RWPE2 (cell line): ENCODE results near the gene AHSP.
A peak's percentile ranks its signal among the peaks of the same experiment; 100 is the strongest.

ENCODE experiments used
- ATAC-seq: fragments of 200-7000 bp; cut with Tn5 transposase; 3 replicates; pipeline ENCODE4 v1.9.1; 2021; ENCODE audit warnings: low read depth
- DNase-seq: peaks from one replicate; pipeline ENCODE4 v3.0.0-alpha.2; 2020; ENCODE audit warnings: low spot score
- H3K27ac ChIP-seq: fragments of 450-650 bp; 2 replicates; pipeline ENCODE4 v1.5.1; 2017; ENCODE audit warnings: mild to moderate bottlenecking; ENCODE audit not compliant: poor library complexity, severe bottlenecking
- H3K27me3 ChIP-seq: fragments of 250-450 bp; sonication (Bioruptor Pico); 2 replicates; pipeline ENCODE4 v1.5.1; 2021; ENCODE audit warnings: mild to moderate bottlenecking, moderate library complexity; ENCODE audit not compliant: insufficient read depth, poor library complexity, severe bottlenecking
- H3K36me3 ChIP-seq: fragments of 250-450 bp; sonication (Bioruptor Pico); 2 replicates; pipeline ENCODE4 v1.5.1; 2020; ENCODE audit warnings: low read depth, mild to moderate bottlenecking, moderate library complexity
- H3K4me1 ChIP-seq: fragments of 250-450 bp; sonication (Bioruptor Pico); 2 replicates; pipeline ENCODE4 v1.5.1; 2021; ENCODE audit warnings: mild to moderate bottlenecking, moderate library complexity; ENCODE audit not compliant: insufficient read depth, poor library complexity, severe bottlenecking
- H3K4me3 ChIP-seq: fragments of 250-450 bp; sonication (Bioruptor Pico); 2 replicates; pipeline ENCODE4 v1.5.1; 2021; ENCODE audit warnings: mild to moderate bottlenecking, moderate library complexity; ENCODE audit not compliant: severe bottlenecking
- H3K9me3 ChIP-seq: fragments of 250-450 bp; sonication (Bioruptor Pico); 2 replicates; pipeline ENCODE4 v1.5.1; 2021; ENCODE audit warnings: mild to moderate bottlenecking, moderate library complexity; ENCODE audit not compliant: severe bottlenecking
- CTCF ChIP-seq: fragments of 450-650 bp; IDR thresholded peaks from one replicate; pipeline ENCODE4 v1.5.1; 2017; ENCODE audit warnings: mild to moderate bottlenecking, moderate library complexity; ENCODE audit not compliant: poor library complexity, severe bottlenecking

Gene AHSP

DNA sequence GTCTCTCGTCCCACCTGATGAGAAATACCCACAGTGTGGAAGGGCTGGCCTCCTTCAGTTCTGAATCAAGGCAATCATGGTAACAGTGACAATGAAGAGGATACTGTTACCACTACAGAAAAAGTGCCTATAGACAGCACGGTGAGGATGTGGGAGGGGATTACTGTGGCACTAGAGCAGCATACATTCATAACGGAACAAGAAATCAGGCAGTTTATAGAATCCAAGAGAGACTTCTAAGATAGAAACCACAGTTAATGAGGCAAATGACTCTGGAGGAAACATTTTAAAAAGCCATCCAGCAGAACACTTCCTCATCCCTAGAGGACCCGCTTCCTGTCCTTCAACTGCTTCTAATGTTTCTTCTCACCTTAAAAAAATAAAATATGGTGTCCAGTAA, 22.2 kb upstream of the AHSP start:
- DNase-seq (no peak), ATAC-seq (no peak)
- TF ChIP-seq CTCF: no peak
- Histone ChIP-seq H3K36me3 (peaks cover 17% of the 10 kb centered on the region), H3K4me1 (peaks cover 4% of the 10 kb centered on the region), H3K27ac (no peak overlapping the region), H3K27me3 (no peaks in the 10 kb centered on the region), H3K4me3 (no peak overlapping the region), H3K9me3 (no peaks in the 10 kb centered on the region)

- H3K27ac ChIP-seq: peak overlapping the region; percentile 54
- DNase-seq (no peak), ATAC-seq (no peak; the same call in 1 of the 3 replicates)
Measured at GRCh38 chr16:31507617-31507928, 20.1 kb upstream of the AHSP start.

GRCh38 chr16:31507929-31508705, 19.6 kb upstream of the AHSP start, which contains the start of gene RUSF1:
RUSF1 (minus strand) TSS chr16:31508391; CDS start chr16:31508373, 18 bp downstream.
- no peak for TF ChIP-seq CTCF

More at GRCh38 chr16:31507617-31507928, 20.1 kb upstream of the AHSP start:
- no peak for TF ChIP-seq CTCF
- peak overlapping the region; percentile 98 for H3K4me3 ChIP-seq
- H3K4me1 ChIP-seq: peaks cover 4% of the 10 kb centered on the region
- H3K27me3 ChIP-seq: no peaks in the 10 kb centered on the region
- H3K9me3 ChIP-seq: no peaks in the 10 kb centered on the region
- H3K36me3 ChIP-seq: peaks cover 12% of the 10 kb centered on the region

DNA sequence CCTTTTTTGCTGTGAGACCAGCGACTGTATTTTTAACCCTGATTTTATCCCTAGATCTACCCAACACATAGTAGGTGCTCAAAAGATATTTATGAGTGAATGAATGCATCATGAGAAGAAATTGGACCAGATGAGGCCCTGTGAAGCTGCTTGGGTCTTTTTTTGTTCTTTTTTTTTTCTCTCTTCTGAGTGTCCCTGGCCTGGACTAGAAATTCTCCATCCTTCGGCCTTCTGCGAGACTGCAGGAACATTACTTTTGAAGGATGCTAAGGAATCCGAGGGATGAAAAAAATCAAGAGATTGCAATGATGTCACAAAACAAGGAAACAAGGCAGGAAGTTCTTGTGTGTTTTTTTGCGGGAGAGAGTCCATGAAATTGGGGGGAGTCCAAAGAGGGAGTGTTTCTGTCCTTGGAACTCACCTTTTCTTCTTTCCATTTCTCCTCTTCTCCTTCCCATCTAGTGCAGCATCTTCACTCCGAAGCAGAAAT, 18.9 kb upstream of the AHSP start:
- no peak for TF ChIP-seq CTCF
- Histone ChIP-seq H3K9me3 (no peaks in the 10 kb centered on the region), H3K27ac (peak overlapping the region; percentile 54), H3K4me3 (peak overlapping the region; percentile 98), H3K36me3 (peaks cover 12% of the 10 kb centered on the region), H3K4me1 (peaks cover 7% of the 10 kb centered on the region), H3K27me3 (no peaks in the 10 kb centered on the region)
- ATAC-seq (no peak), DNase-seq (no peak)

More at GRCh38 chr16:31507929-31508705, 19.6 kb upstream of the AHSP start, which contains the start of gene RUSF1:
- DNase-seq: peak; percentile 87
- Histone ChIP-seq H3K9me3 (no peaks in the 10 kb centered on the region), H3K4me1 (peaks cover 4% of the 10 kb centered on the region), H3K36me3 (peaks cover 12% of the 10 kb centered on the region), H3K4me3 (peak within 1 kb of the TSS; percentile 98), H3K27me3 (no peaks in the 10 kb centered on the region), H3K27ac (peak within 1 kb of the TSS; percentile 54)
- ATAC-seq: peak; percentile 87

DNA sequence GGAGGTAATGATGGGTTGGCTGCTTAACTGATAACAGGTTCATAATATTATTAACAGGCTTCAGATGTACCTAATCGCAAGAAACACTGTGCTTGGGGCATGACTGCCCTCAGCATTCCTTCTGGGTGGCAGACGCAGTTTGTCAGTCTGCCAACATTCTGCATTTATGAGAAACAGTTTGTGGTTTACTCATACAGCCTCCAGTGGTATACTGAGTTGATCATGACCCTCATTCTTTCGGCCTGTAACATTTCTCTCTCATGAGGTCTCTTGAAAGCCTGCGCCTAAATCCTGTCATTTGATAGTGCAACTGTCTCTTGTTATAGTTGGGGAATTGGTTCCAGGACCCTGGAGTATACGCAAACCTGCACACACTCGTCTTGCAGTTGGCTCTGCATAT, 14.6 kb upstream of the AHSP start:
- Histone ChIP-seq H3K9me3 (peaks cover 3% of the 10 kb centered on the region), H3K27me3 (no peaks in the 10 kb centered on the region), H3K27ac (no peak overlapping the region), H3K4me3 (no peak overlapping the region), H3K36me3 (no peaks in the 10 kb centered on the region), H3K4me1 (peaks cover 7% of the 10 kb centered on the region)
- ATAC-seq (peak; percentile 75; the same call in 2 of the 3 replicates), DNase-seq (no peak)
- TF ChIP-seq CTCF: no peak
